GM12878 (cell line): ENCODE results near the gene TMC6. TPM values are rescaled to one million over a fixed set of nuclear protein-coding genes. Genes with fewer than 3 reads are reported as not detected.
"Not testable (repeated sequence)": the region's sequence is repeated elsewhere in the genome, so short reads cannot be mapped to it uniquely, and the experiment has no call there.

ENCODE experiments used
- ATAC-seq: fragments of 200-7000 bp; cut with Tn5 transposase; 3 replicates; pipeline ENCODE4 v1.9.1; 2020; ENCODE audit warnings: mild to moderate bottlenecking, moderate library complexity
- BruUV-seq: library from RNA; stranded (reverse); fragments of 400-500 nt; replicated peaks from 2 replicates; lab custom pipeline; 2021; lab: Mats Ljungman, UMichigan
- CTCF ChIA-PET: fragments of 300-600 bp; sonication (Branson Sonifier 250); formaldehyde crosslinking; extraction: SDS; loops from one replicate; lab custom pipeline; 2021; ENCODE audit warnings: inconsistent platforms; lab: Yijun Ruan, JAX
- POLR2A ChIA-PET: fragments of 350-600 bp; formaldehyde crosslinking; extraction: SDS; loops from one replicate; lab custom pipeline; 2021; ENCODE audit warnings: inconsistent platforms; lab: Charles Lee
- RAD21 ChIA-PET: fragments of 300-600 bp; sonication (Branson Sonifier 250); formaldehyde crosslinking; loops from one replicate; lab custom pipeline; 2023; ENCODE audit warnings: antibody characterized with exemption; ENCODE audit not compliant: unreplicated experiment; lab: Charles Lee
- SMC1A ChIA-PET: fragments of 300-600 bp; sonication (Branson Sonifier 250); formaldehyde crosslinking; loops from one replicate; lab custom pipeline; 2023; ENCODE audit not compliant: unreplicated experiment, uncharacterized antibody; lab: Charles Lee
- DNase-seq: peaks from one replicate; pipeline ENCODE4 v3.0.0-alpha.2; 2011; ENCODE audit warnings: low read depth, low spot score
- FAIRE-seq: peaks from 3 replicates; lab custom pipeline; 2011; peaks lifted over from hg19 to GRCh38; lab: Jason Lieb, UNC
- H2AFZ ChIP-seq: 2 replicates; pipeline ENCODE4 v1.6.0; 2011; ENCODE audit warnings: low read depth, low read length, control low read depth; ENCODE audit not compliant: control insufficient read depth
- H3K27ac ChIP-seq: 2 replicates; pipeline ENCODE4 v1.5.1; 2011; ENCODE audit warnings: control low read depth; ENCODE audit not compliant: control insufficient read depth, insufficient read depth
- H3K27me3 ChIP-seq, 2 experiments: replicated peaks in 1 of 2; 2 replicates each; pipeline versions ENCODE4 v1.6.0 to v1.6.1; 2011; ENCODE audit warnings: low read length in 1 of 2; ENCODE audit not compliant: control insufficient read depth in 2 of 2, insufficient read depth in 2 of 2
- H3K36me3 ChIP-seq, 2 experiments: 2 replicates each; pipeline ENCODE4 v1.5.1; 2011; ENCODE audit warnings: low read length in 1 of 2; ENCODE audit not compliant: control insufficient read depth in 2 of 2, insufficient read depth in 2 of 2
- H3K4me1 ChIP-seq: 2 replicates; pipeline ENCODE4 v1.6.1; 2011; ENCODE audit warnings: mild to moderate bottlenecking, low read length, moderate library complexity, mixed read lengths; ENCODE audit not compliant: control insufficient read depth, insufficient read depth
- H3K4me2 ChIP-seq: 2 replicates; pipeline ENCODE4 v1.6.0; 2011; ENCODE audit warnings: control low read depth; ENCODE audit not compliant: control insufficient read depth, insufficient read depth
- H3K4me3 ChIP-seq: fragments of 200-600 bp; sonication (generic); 2 replicates; pipeline ENCODE4 v1.5.1; 2016
- H3K79me2 ChIP-seq: 2 replicates; pipeline ENCODE4 v1.6.0; 2011; ENCODE audit warnings: low read length; ENCODE audit not compliant: control insufficient read depth, insufficient read depth
- H3K9ac ChIP-seq: 2 replicates; pipeline ENCODE4 v1.8.0; 2011; ENCODE audit warnings: low read length, control low read depth, mixed read lengths; ENCODE audit not compliant: control insufficient read depth, insufficient read depth
- H3K9me3 ChIP-seq: replicated peaks from 3 replicates; pipeline ENCODE4 v1.5.1; 2011; ENCODE audit warnings: mild to moderate bottlenecking, low read length; ENCODE audit not compliant: control insufficient read depth, insufficient read depth
- H4K20me1 ChIP-seq: 2 replicates; pipeline ENCODE4 v1.6.0; 2011; ENCODE audit not compliant: control insufficient read depth, insufficient read depth
- CEBPZ ChIP-seq: fragments of 150-350 bp; IDR thresholded peaks from 2 replicates; pipeline ENCODE4 v1.6.1; 2016; ENCODE audit warnings: low read depth, low read length
- CUX1 ChIP-seq: IDR thresholded peaks from 2 replicates; pipeline ENCODE4 v1.6.1; 2012; ENCODE audit warnings: improper control_type of control experiment, low read depth, low read length; ENCODE audit not compliant: insufficient replicate concordance
- POLR2AphosphoS2 ChIP-seq: IDR thresholded peaks from 2 replicates; pipeline ENCODE4 v1.6.1; 2011; ENCODE audit warnings: low read depth, mild to moderate bottlenecking, low read length, improper control_type of control experiment, moderate library complexity
- WGBS: methylation state at CpG from one replicate; pipeline ENCODE4 v1.1.6; 2016; ENCODE audit warnings: low lambda C conversion rate; ENCODE audit not compliant: insufficient replicate concordance, insufficient coverage; ENCODE audit errors: missing lambda C conversion rate; 5-methylcytosine and 5-hydroxymethylcytosine counted together
- in situ Hi-C: fragments of 300-500 bp; cut with MboI; formaldehyde crosslinking; loops from 9 replicates; pipeline ENCODE4 v1.14.3; 2018; ENCODE audit warnings: mixed read lengths
- intact Hi-C: fragments of 100-400 bp; cut with micrococcal nuclease; formaldehyde crosslinking; loops from one replicate; pipeline ENCODE4 v1.14.2; 2022; ENCODE audit not compliant: unreplicated experiment
- polyA plus RNA-seq, 11 experiments: library from polyadenylated mRNA; depleted of rRNA in 4 of 11; unstranded in 6 of 11; stranded (reverse) in 5 of 11; fragments of >200 nt; fragmentation: Nextera tagmentation in 4 of 11; fragmentation: Illumina TruSeq in 1 of 11; extraction: Ambion mirVana in 4 of 11; extraction: Trizol in 1 of 11; gene quantifications; 1 replicate in 1 of 11; 2 replicates in 10 of 11; pipeline versions ENCODE4 v1.2.1 to v1.2.3, GENCODE V29; 2011 to 2016; ENCODE audit warnings: inconsistent platforms in 2 of 11, missing spikeins in 2 of 11, low read depth in 1 of 11
- total RNA-seq, 4 experiments: library from RNA; depleted of rRNA in 3 of 4; stranded (reverse); fragments of >200 nt in 3 of 4; fragmentation: Illumina TruSeq in 1 of 4; extraction: Trizol in 1 of 4; gene quantifications; 2 replicates each; pipeline versions ENCODE4 v1.2.1 to v1.2.3, GENCODE V29; 2013 to 2021
- TF ChIP-seq, protein P1 (sequence below): IDR thresholded peaks from 2 replicates; pipeline ENCODE4 v1.6.1; 2012; ENCODE audit warnings: low read depth, low read length, improper control_type of control experiment

Gene TMC6
- total and polyA plus RNA-seq, 10 of the 15 experiments (the other 5 are each of a cell fraction or from before 2014, with no cell fraction given): 1.9 to 232 (median 60.6) TPM

DNA sequence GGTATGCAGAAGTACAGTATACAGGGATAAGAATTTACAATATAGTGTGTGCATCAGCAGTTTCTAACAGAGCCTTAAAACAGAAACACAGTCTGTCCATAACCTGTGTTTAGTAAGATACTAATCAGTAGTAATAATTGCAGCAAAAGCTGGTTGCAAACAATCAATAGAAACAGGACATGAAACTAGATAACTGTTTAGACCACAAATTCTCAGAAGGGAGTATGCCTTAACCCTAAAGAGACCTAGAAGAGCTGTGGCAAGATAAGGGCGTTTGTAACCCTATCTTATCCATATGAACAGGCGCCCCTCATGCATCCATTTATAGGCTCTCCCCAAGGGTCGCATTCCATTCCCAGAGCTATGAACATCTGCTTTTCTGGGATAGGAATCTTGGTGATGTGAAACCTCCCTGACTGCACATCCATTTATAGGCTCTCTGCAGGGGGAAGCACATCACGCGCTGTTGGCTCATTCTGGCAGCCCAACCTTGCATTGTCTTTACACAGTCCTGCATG, 46.1 kb downstream of the TMC6 start:
- not testable (repeated sequence) for H4K20me1 ChIP-seq

GRCh38 chr17:78081551-78081950, 47.0 kb downstream of the TMC6 start:
- Histone ChIP-seq H3K4me1 (no peaks in the 10 kb centered on the region), H3K27ac (no peak overlapping the region), H3K27me3 (no peaks in the 10 kb centered on the region), H3K9ac (no peak overlapping the region), H3K9me3 (no peaks in the 10 kb centered on the region), H3K4me2 (no peak overlapping the region), H3K79me2 (no peaks in the 10 kb centered on the region), H2AFZ (no peak overlapping the region), H3K36me3 (peaks cover 1 to 5% of the 10 kb centered on the region in 2 experiments), H4K20me1 (no peaks in the 10 kb centered on the region), H3K4me3 (no peak overlapping the region)
- ATAC-seq (no peak), FAIRE-seq (no peak), DNase-seq (no peak)
- intact Hi-C loops: loop anchor here (10.0 kb wide), 1 partner anchor 343 kb away; no protein-coding TSS in a partner anchor
- in situ Hi-C loops: no loop called here
- ChIA-PET RAD21 (interaction anchor here (5.0 kb wide), 1 partner anchor 62 kb away, joined by 79 read pairs; no protein-coding TSS in a partner anchor), SMC1A (no interaction called here), POLR2A (no interaction called here), CTCF (interaction anchor here (0.6 kb wide), 1 partner anchor 63 kb away, joined by 3 read pairs; no protein-coding TSS in a partner anchor)
- WGBS: 80% methylated on average over 3 of the region's 3 CpGs
- no TSS peak for BruUV-seq
- TF ChIP-seq POLR2AphosphoS2 (no peak), CUX1 (no peak), CEBPZ (no peak)
- TF ChIP-seq, protein P1, sequence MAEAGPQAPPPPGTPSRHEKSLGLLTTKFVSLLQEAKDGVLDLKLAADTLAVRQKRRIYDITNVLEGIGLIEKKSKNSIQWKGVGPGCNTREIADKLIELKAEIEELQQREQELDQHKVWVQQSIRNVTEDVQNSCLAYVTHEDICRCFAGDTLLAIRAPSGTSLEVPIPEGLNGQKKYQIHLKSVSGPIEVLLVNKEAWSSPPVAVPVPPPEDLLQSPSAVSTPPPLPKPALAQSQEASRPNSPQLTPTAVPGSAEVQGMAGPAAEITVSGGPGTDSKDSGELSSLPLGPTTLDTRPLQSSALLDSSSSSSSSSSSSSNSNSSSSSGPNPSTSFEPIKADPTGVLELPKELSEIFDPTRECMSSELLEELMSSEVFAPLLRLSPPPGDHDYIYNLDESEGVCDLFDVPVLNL: no peak

More for the DNA sequence above, 46.1 kb downstream of the TMC6 start:
- WGBS: 73% methylated on average over 5 of the region's 5 CpGs
- H3K79me2 ChIP-seq, DNase-seq, in situ Hi-C loops, H3K36me3 ChIP-seq, H3K27me3 ChIP-seq, BruUV-seq, FAIRE-seq, ATAC-seq, H3K9ac ChIP-seq, POLR2A ChIA-PET, H3K4me3 ChIP-seq, H2AFZ ChIP-seq, H3K9me3 ChIP-seq, H3K4me1 ChIP-seq, H3K4me2 ChIP-seq, H3K27ac ChIP-seq: not testable (repeated sequence)
- ChIA-PET SMC1A (interaction anchor here (1.3 to 9.6 kb wide), 4 partner anchors 11 to 168 kb away, joined by 3 to 94 read pairs (median 27); no protein-coding TSS in a partner anchor), RAD21 (interaction anchor here (5.0 to 5.1 kb wide), 2 partner anchors 63 to 169 kb away, joined by 76 to 79 read pairs; no protein-coding TSS in a partner anchor), CTCF (interaction anchor here (1.1 to 5.2 kb wide), 5 partner anchors 8 to 168 kb away, joined by 3 to 100 read pairs (median 49); no protein-coding TSS in a partner anchor)
- intact Hi-C loops: loop anchor here (10.0 kb wide), 1 partner anchor 342 kb away; no protein-coding TSS in a partner anchor
